ENCODE measurements around the gene CDC16. TPM values are rescaled to one million over a fixed set of nuclear protein-coding genes. Genes with fewer than 3 reads are reported as not detected.

CDC16 gene
- total and polyA plus RNA-seq, 9 of the 15 experiments (the other 6 are each of a cell fraction or from before 2014, with no cell fraction given), result 23.2 to 102 (median 51.6) TPM

DNA sequence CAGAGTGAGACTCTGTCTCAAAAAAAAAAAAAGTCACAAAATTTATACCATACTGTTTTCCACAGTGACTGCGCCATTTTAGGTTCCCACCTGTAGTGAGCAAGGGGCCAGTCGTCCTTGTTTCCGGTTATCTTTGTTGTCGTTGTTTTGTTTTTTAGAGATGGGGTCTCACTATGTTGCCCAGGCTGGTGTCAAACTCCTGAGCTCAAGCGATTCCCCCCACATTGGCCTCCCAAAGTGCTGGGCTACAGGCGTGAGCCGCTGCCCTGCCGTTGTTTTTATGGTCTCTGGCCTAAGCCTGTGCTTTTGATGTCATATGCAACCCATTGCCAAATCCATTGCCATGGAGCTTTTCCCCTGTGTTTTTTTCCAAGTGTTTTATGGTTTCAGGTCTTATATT lies 50.0 kb downstream of the CDC16 start:
- in situ Hi-C loops (cut with MboI) (no loop called here), intact Hi-C loops (cut with micrococcal nuclease) (no loop called here)
- H3K4me3 ChIP-seq, result no peak overlapping the region
- no peak for ATAC-seq
- ChIA-PET POLR2A (interaction anchor here (0.7 to 1.0 kb wide), 3 partner anchors 10 to 33 kb away, joined by 3 read pairs; no protein-coding TSS in a partner anchor), CTCF (ENCODE audit: low intra/inter-chr PET ratio) (no interaction called here)
- no peak overlapping the region for H3K9ac ChIP-seq (ENCODE audit: insufficient read depth in 1 of 2, low read depth in 2 of 2, low read length in 2 of 2)
- peak; percentile 85 for TF ChIP-seq ZNF121 (CRISPR knock-in tag; conservative IDR thresholded peaks at IDR 0.05)
- TF ChIP-seq, protein P1, sequence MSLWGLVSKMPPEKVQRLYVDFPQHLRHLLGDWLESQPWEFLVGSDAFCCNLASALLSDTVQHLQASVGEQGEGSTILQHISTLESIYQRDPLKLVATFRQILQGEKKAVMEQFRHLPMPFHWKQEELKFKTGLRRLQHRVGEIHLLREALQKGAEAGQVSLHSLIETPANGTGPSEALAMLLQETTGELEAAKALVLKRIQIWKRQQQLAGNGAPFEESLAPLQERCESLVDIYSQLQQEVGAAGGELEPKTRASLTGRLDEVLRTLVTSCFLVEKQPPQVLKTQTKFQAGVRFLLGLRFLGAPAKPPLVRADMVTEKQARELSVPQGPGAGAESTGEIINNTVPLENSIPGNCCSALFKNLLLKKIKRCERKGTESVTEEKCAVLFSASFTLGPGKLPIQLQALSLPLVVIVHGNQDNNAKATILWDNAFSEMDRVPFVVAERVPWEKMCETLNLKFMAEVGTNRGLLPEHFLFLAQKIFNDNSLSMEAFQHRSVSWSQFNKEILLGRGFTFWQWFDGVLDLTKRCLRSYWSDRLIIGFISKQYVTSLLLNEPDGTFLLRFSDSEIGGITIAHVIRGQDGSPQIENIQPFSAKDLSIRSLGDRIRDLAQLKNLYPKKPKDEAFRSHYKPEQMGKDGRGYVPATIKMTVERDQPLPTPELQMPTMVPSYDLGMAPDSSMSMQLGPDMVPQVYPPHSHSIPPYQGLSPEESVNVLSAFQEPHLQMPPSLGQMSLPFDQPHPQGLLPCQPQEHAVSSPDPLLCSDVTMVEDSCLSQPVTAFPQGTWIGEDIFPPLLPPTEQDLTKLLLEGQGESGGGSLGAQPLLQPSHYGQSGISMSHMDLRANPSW (CRISPR knock-in tag; IDR thresholded peaks at IDR 0.05), result no peak
- TF ChIP-seq ZNF584 (CRISPR knock-in tag; IDR thresholded peaks at IDR 0.05; ENCODE audit: low read depth), result no peak
- peak; percentile 33 for TF ChIP-seq RBM25 (IDR thresholded peaks at IDR 0.05; ENCODE audit: low read depth, low read length, severe bottlenecking)
- TF ChIP-seq, protein P2, sequence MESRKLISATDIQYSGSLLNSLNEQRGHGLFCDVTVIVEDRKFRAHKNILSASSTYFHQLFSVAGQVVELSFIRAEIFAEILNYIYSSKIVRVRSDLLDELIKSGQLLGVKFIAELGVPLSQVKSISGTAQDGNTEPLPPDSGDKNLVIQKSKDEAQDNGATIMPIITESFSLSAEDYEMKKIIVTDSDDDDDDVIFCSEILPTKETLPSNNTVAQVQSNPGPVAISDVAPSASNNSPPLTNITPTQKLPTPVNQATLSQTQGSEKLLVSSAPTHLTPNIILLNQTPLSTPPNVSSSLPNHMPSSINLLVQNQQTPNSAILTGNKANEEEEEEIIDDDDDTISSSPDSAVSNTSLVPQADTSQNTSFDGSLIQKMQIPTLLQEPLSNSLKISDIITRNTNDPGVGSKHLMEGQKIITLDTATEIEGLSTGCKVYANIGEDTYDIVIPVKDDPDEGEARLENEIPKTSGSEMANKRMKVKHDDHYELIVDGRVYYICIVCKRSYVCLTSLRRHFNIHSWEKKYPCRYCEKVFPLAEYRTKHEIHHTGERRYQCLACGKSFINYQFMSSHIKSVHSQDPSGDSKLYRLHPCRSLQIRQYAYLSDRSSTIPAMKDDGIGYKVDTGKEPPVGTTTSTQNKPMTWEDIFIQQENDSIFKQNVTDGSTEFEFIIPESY (CRISPR knock-in tag; IDR thresholded peaks at IDR 0.05), result 0 out of 2 replicates have a peak, but pooled peaks have one; percentile 16
- no peak for FAIRE-seq
- H3K9me1 ChIP-seq (ENCODE audit: control insufficient read depth, insufficient read depth, low read length), result no peaks in the 10 kb centered on the region
- 0 out of 3 replicates have a peak overlapping the region, but pooled peaks have one; percentile 3 for H3K27ac ChIP-seq (ENCODE audit: extremely low read depth, low read depth, low read length)
- H3K36me3 ChIP-seq (ENCODE audit: control insufficient read depth, insufficient read depth, low read length), result peaks cover 65% of the 10 kb centered on the region
- DNase-seq (ENCODE audit: extremely low read depth in 1 of 4, low spot score in 3 of 4), result no peak
- no peaks in the 10 kb centered on the region for H3K27me3 ChIP-seq (ENCODE audit: control insufficient read depth in 2 of 2, insufficient read depth in 2 of 2, low read length in 2 of 2)
- no TSS peak for BruUV-seq (replicated peaks)
- H3K79me2 ChIP-seq (ENCODE audit: control insufficient read depth, insufficient read depth, low read length), result peaks cover 54% of the 10 kb centered on the region
- H3K9me3 ChIP-seq (replicated peaks; ENCODE audit: control insufficient read depth, insufficient read depth, low read depth, low read length), result no peaks in the 10 kb centered on the region
- no peak overlapping the region for H3K4me2 ChIP-seq (ENCODE audit: insufficient read depth, low read length)
- no peak overlapping the region for H2AFZ ChIP-seq (ENCODE audit: low read depth, low read length)
- peaks cover 21 to 37% of the 10 kb centered on the region in 2 experiments for H3K4me1 ChIP-seq (replicated peaks in 1 of 2; ENCODE audit: control insufficient read depth in 2 of 2, insufficient read depth in 2 of 2, low read length in 2 of 2)
- no peaks in the 10 kb centered on the region; the same call in 1 of the 2 replicates for H4K20me1 ChIP-seq (replicated peaks; ENCODE audit: control insufficient read depth, insufficient read depth, low read length)
- 92% methylated on average over 8 of the region's 8 CpGs for WGBS (ENCODE audit: insufficient coverage, low coverage, missing lambda C conversion rate)
